SU-DHL-6 (cell line): ENCODE results near the gene CDHR2.

Experiments
- H2AFZ ChIP-seq: fragments of 200-600 bp; sonication (generic); 2 replicates; pipeline ENCODE4 v1.6.1; 2014; ENCODE audit warnings: low read depth, mild to moderate bottlenecking, moderate library complexity, mixed read lengths, antibody characterized with exemption, low read length; ENCODE audit not compliant: severe bottlenecking
- H3F3A ChIP-seq: fragments of 200-600 bp; shearing (Covaris generic); 2 replicates; pipeline ENCODE4 v1.6.0; 2016; ENCODE audit warnings: antibody characterized with exemption, mild to moderate bottlenecking; ENCODE audit not compliant: insufficient read depth
- H3K27ac ChIP-seq: fragments of 200-600 bp; sonication (generic); 2 replicates; pipeline ENCODE4 v1.5.1; 2016; ENCODE audit warnings: low read depth, mild to moderate bottlenecking, low read length, moderate library complexity, mixed read lengths
- H3K27me3 ChIP-seq: fragments of 200-600 bp; sonication (generic), shearing (Covaris generic); 2 replicates; pipeline ENCODE4 v1.6.0; 2014; ENCODE audit warnings: mild to moderate bottlenecking, low read length
- H3K36me3 ChIP-seq: fragments of 200-600 bp; sonication (generic); 2 replicates; pipeline ENCODE4 v1.6.1; 2014; ENCODE audit warnings: mild to moderate bottlenecking, low read length, mixed read lengths
- H3K4me2 ChIP-seq: fragments of 300-600, 200-600 bp; shearing (Covaris generic), sonication (generic); 2 replicates; pipeline ENCODE4 v1.6.0; 2014; ENCODE audit warnings: low read length, low read depth, mild to moderate bottlenecking; ENCODE audit not compliant: poor library complexity, severe bottlenecking
- H3K4me3 ChIP-seq: fragments of 200-600 bp; sonication (generic); 2 replicates; pipeline ENCODE4 v1.5.1; 2014; ENCODE audit warnings: antibody characterized with exemption, low read length, mild to moderate bottlenecking, mixed read lengths; ENCODE audit not compliant: insufficient read depth, poor library complexity, severe bottlenecking
- H3K79me2 ChIP-seq: fragments of 200-600 bp; sonication (generic); 2 replicates; pipeline ENCODE4 v1.6.1; 2014; ENCODE audit warnings: mild to moderate bottlenecking, low read length, moderate library complexity; ENCODE audit not compliant: insufficient read depth
- H3K9ac ChIP-seq: fragments of 200-600 bp; sonication (generic); 2 replicates; pipeline ENCODE4 v1.7.0; 2014; ENCODE audit warnings: mild to moderate bottlenecking, low read length
- H3K9me2 ChIP-seq: fragments of 200-600 bp; sonication (generic); replicated peaks from 2 replicates; pipeline ENCODE4 v1.6.1; 2014; ENCODE audit warnings: low read length; ENCODE audit not compliant: insufficient read depth
- H3K9me3 ChIP-seq: fragments of 200-600 bp; sonication (generic); 2 replicates; pipeline ENCODE4 v1.6.1; 2014; ENCODE audit warnings: low read length, mixed read lengths; ENCODE audit not compliant: insufficient read depth
- H4K20me1 ChIP-seq: fragments of 200-600 bp; sonication (generic); 2 replicates; pipeline ENCODE4 v1.6.1; 2014; ENCODE audit warnings: low read depth, mild to moderate bottlenecking, antibody characterized with exemption, low read length, moderate library complexity, mixed read lengths
- EZH2phosphoT487 ChIP-seq: fragments of 200-600 bp; sonication (generic), shearing (Covaris generic); conservative IDR thresholded peaks from 2 replicates; pipeline ENCODE4 v1.6.1; 2018; ENCODE audit warnings: mild to moderate bottlenecking, antibody characterized with exemption, low read length, moderate library complexity, mixed read lengths
- TF ChIP-seq, protein P1 (sequence below): fragments of 200-600 bp; sonication (generic); IDR thresholded peaks from one replicate; pipeline ENCODE4 v1.5.1; 2017; ENCODE audit warnings: antibody characterized with exemption, mild to moderate bottlenecking, low read length, moderate library complexity; ENCODE audit not compliant: insufficient read depth, poor library complexity, severe bottlenecking

Gene CDHR2

GRCh38 chr5:176557846-176558245, 8.7 kb downstream of the CDHR2 start:
- H3K27ac ChIP-seq = no peak overlapping the region
- H3K4me2 ChIP-seq = no peak overlapping the region

DNA sequence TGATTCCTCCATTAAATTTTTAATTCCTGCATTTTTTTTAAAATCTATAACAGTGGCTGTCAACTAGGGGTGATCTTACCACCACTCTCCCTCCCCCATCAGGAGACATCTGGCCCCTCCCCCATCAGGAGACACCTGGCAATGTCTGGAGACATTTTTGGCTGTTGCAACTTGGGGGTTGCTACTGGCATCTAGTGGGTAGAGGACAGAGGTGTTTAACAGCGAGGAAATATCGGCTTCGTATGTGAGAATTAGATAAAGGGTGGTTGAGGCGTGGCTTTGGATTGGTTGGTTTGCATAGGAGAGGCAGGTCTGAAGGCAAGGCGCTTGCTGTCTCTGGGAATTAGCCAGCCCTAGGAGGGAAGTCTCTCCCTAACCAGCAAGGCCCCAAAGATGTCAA, 10.5 kb downstream of the CDHR2 start:
- Histone ChIP-seq H3K36me3 (no peaks in the 10 kb centered on the region), H3F3A (no peaks in the 10 kb centered on the region), H3K27ac (no peak overlapping the region), H3K79me2 (no peaks in the 10 kb centered on the region), H3K9me2 (no peaks in the 10 kb centered on the region), H3K27me3 (no peaks in the 10 kb centered on the region), H2AFZ (no peak overlapping the region), H4K20me1 (no peaks in the 10 kb centered on the region), H3K4me3 (no peak overlapping the region), H3K4me2 (no peak overlapping the region), H3K9me3 (no peaks in the 10 kb centered on the region), H3K9ac (no peak overlapping the region)
- TF ChIP-seq, protein P1, sequence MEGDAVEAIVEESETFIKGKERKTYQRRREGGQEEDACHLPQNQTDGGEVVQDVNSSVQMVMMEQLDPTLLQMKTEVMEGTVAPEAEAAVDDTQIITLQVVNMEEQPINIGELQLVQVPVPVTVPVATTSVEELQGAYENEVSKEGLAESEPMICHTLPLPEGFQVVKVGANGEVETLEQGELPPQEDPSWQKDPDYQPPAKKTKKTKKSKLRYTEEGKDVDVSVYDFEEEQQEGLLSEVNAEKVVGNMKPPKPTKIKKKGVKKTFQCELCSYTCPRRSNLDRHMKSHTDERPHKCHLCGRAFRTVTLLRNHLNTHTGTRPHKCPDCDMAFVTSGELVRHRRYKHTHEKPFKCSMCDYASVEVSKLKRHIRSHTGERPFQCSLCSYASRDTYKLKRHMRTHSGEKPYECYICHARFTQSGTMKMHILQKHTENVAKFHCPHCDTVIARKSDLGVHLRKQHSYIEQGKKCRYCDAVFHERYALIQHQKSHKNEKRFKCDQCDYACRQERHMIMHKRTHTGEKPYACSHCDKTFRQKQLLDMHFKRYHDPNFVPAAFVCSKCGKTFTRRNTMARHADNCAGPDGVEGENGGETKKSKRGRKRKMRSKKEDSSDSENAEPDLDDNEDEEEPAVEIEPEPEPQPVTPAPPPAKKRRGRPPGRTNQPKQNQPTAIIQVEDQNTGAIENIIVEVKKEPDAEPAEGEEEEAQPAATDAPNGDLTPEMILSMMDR = no peak

More at GRCh38 chr5:176557846-176558245, 8.7 kb downstream of the CDHR2 start:
- Histone ChIP-seq H3K9me3 (no peaks in the 10 kb centered on the region), H4K20me1 (no peaks in the 10 kb centered on the region), H3K9me2 (no peaks in the 10 kb centered on the region), H3K4me3 (no peak overlapping the region), H3F3A (no peaks in the 10 kb centered on the region), H3K36me3 (no peaks in the 10 kb centered on the region), H2AFZ (no peak overlapping the region), H3K79me2 (no peaks in the 10 kb centered on the region), H3K9ac (no peak overlapping the region), H3K27me3 (no peaks in the 10 kb centered on the region)
- no peak for TF ChIP-seq EZH2phosphoT487
- TF ChIP-seq, protein P1 = no peak

GRCh38 chr5:176560364-176560763, 11.2 kb downstream of the CDHR2 start:
- H2AFZ ChIP-seq = no peak overlapping the region

More at GRCh38 chr5:176560364-176560763, 11.2 kb downstream of the CDHR2 start:
- Histone ChIP-seq H3K4me2 (no peak overlapping the region), H3K27ac (no peak overlapping the region), H3K9ac (no peak overlapping the region), H3K36me3 (no peaks in the 10 kb centered on the region), H3K4me3 (no peak overlapping the region), H3K9me2 (no peaks in the 10 kb centered on the region), H3K9me3 (no peaks in the 10 kb centered on the region), H4K20me1 (no peaks in the 10 kb centered on the region), H3K79me2 (no peaks in the 10 kb centered on the region), H3F3A (no peaks in the 10 kb centered on the region), H3K27me3 (no peaks in the 10 kb centered on the region)
- TF ChIP-seq EZH2phosphoT487 = no peak
- TF ChIP-seq, protein P1 = no peak
